ENCODE data around the gene ATP6V0B.

ATP6V0B gene

GRCh38 chr1:44024031-44024902, 49.5 kb downstream of the ATP6V0B start:
- Histone ChIP-seq H2AFZ (ENCODE audit: low read length) (no peak overlapping the region), H3F3A (ENCODE audit: low read depth) (no peaks in the 10 kb centered on the region), H4K20me1 (ENCODE audit: insufficient read depth, low read length, poor library complexity, severe bottlenecking) (no peaks in the 10 kb centered on the region), H3K79me2 (ENCODE audit: insufficient read depth, low read length) (no peaks in the 10 kb centered on the region), H3K36me3 (ENCODE audit: insufficient read depth, low read length) (no peaks in the 10 kb centered on the region), H3K9me2 (replicated peaks; ENCODE audit: low read depth, low read length) (no peaks in the 10 kb centered on the region), H3K27me3 (ENCODE audit: insufficient read depth, low read length, poor library complexity, severe bottlenecking) (no peaks in the 10 kb centered on the region), H3K4me1 (ENCODE audit: insufficient read depth, low read length, poor library complexity, severe bottlenecking) (peaks cover 4% of the 10 kb centered on the region), H3K4me2 (ENCODE audit: low read depth, low read length, poor library complexity, severe bottlenecking) (no peak overlapping the region), H3K9me3 (ENCODE audit: insufficient read depth, low read depth, low read length) (no peaks in the 10 kb centered on the region), H3K4me3 (ENCODE audit: low read length, poor library complexity, severe bottlenecking) (no peak overlapping the region), H3K9ac (ENCODE audit: low read depth, low read length, poor library complexity, severe bottlenecking) (no peak overlapping the region)
- TF ChIP-seq CTCF (conservative IDR thresholded peaks at IDR 0.05; ENCODE audit: low read length): no peak
- no peak for TF ChIP-seq EZH2phosphoT487 (IDR thresholded peaks at IDR 0.05; ENCODE audit: borderline replicate concordance)

DNA sequence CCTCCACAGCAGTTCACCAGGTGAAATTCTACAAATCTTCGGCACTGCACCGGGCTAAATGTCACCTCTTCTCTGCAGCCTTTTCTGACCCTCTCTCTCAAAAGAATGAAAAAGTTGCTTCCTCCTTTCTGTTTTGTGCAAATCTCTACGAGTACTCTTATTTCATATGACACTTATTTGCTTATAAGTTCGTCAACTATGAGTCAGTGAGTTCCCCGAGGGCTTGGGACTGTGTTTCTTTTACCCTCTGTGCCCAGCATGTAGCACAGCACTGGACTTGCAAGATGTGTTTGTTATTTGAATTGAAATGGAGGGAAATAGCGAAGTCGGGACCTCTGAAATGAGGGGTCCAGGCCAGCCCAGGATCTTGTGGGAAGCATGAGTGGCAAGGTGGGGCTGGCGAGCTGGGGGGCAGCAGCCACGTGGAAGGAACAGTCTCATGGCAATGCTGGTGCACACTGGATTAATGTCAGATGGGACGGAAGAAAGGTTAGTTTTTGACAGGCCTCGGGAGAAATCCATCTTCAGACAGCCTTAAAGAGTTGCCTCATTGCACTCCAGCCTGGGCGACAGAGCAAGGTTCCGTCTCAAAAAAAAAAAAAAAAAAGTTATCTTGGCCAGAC, 50.3 kb downstream of the ATP6V0B start:
- H3K79me2 ChIP-seq (ENCODE audit: insufficient read depth, low read length): no peaks in the 10 kb centered on the region
- H3K9ac ChIP-seq (ENCODE audit: low read depth, low read length, poor library complexity, severe bottlenecking): no peak overlapping the region
- no peaks in the 10 kb centered on the region for H3K9me3 ChIP-seq (ENCODE audit: insufficient read depth, low read depth, low read length)
- no peaks in the 10 kb centered on the region for H4K20me1 ChIP-seq (ENCODE audit: insufficient read depth, low read length, poor library complexity, severe bottlenecking)
- no peaks in the 10 kb centered on the region for H3K27me3 ChIP-seq (ENCODE audit: insufficient read depth, low read length, poor library complexity, severe bottlenecking)
- H3K9me2 ChIP-seq (replicated peaks; ENCODE audit: low read depth, low read length): no peaks in the 10 kb centered on the region
- H3K4me2 ChIP-seq (ENCODE audit: low read depth, low read length, poor library complexity, severe bottlenecking): no peak overlapping the region
- TF ChIP-seq CTCF (conservative IDR thresholded peaks at IDR 0.05; ENCODE audit: low read length) (no peak), EZH2phosphoT487 (IDR thresholded peaks at IDR 0.05; ENCODE audit: borderline replicate concordance) (no peak)
- H3F3A ChIP-seq (ENCODE audit: low read depth): no peaks in the 10 kb centered on the region
- no peaks in the 10 kb centered on the region for H3K36me3 ChIP-seq (ENCODE audit: insufficient read depth, low read length)
- H2AFZ ChIP-seq (ENCODE audit: low read length): no peak overlapping the region
- no peak overlapping the region for H3K4me3 ChIP-seq (ENCODE audit: low read length, poor library complexity, severe bottlenecking)
- H3K4me1 ChIP-seq (ENCODE audit: insufficient read depth, low read length, poor library complexity, severe bottlenecking): peaks cover 7% of the 10 kb centered on the region

- Histone ChIP-seq H4K20me1 (ENCODE audit: insufficient read depth, low read length, poor library complexity, severe bottlenecking) (no peaks in the 10 kb centered on the region), H3K4me2 (ENCODE audit: low read depth, low read length, poor library complexity, severe bottlenecking) (no peak overlapping the region), H3K36me3 (ENCODE audit: insufficient read depth, low read length) (no peaks in the 10 kb centered on the region), H3K27me3 (ENCODE audit: insufficient read depth, low read length, poor library complexity, severe bottlenecking) (no peaks in the 10 kb centered on the region), H3K4me3 (ENCODE audit: low read length, poor library complexity, severe bottlenecking) (no peak overlapping the region), H3K9ac (ENCODE audit: low read depth, low read length, poor library complexity, severe bottlenecking) (no peak overlapping the region), H3K9me3 (ENCODE audit: insufficient read depth, low read depth, low read length) (no peaks in the 10 kb centered on the region), H3K79me2 (ENCODE audit: insufficient read depth, low read length) (no peaks in the 10 kb centered on the region), H2AFZ (ENCODE audit: low read length) (no peak overlapping the region), H3K4me1 (ENCODE audit: insufficient read depth, low read length, poor library complexity, severe bottlenecking) (peaks cover 10% of the 10 kb centered on the region), H3F3A (ENCODE audit: low read depth) (no peaks in the 10 kb centered on the region), H3K9me2 (replicated peaks; ENCODE audit: low read depth, low read length) (no peaks in the 10 kb centered on the region)
- no peak for TF ChIP-seq EZH2phosphoT487 (IDR thresholded peaks at IDR 0.05; ENCODE audit: borderline replicate concordance)
- TF ChIP-seq CTCF (conservative IDR thresholded peaks at IDR 0.05; ENCODE audit: low read length): no peak
These were observed 51.1 kb downstream of the ATP6V0B start for GRCh38 chr1:44025816-44026215.

Measured in Loucy (cell line).